H9 (cell line): ENCODE measurements around the gene ETV6. TPM values are rescaled to one million over a fixed set of nuclear protein-coding genes. Genes with fewer than 3 reads are reported as not detected.

Experiments used
- DNase-seq: peaks from one replicate; pipeline ENCODE4 v3.0.0-alpha.2; 2017
- H2AFZ ChIP-seq: one replicate; pipeline ENCODE4 v1.6.1; 2013; ENCODE audit warnings: mild to moderate bottlenecking, low read length, control low read depth, moderate library complexity
- H2AK5ac ChIP-seq: 2 replicates; pipeline ENCODE4 v1.6.1; 2013; ENCODE audit warnings: low read length, control low read depth, mixed read lengths; ENCODE audit not compliant: insufficient read length
- H2BK120ac ChIP-seq: one replicate; pipeline ENCODE4 v1.6.1; 2013; ENCODE audit warnings: low read depth, mild to moderate bottlenecking, low read length, control low read depth, inconsistent platforms; ENCODE audit not compliant: poor library complexity, severe bottlenecking
- H2BK12ac ChIP-seq: 2 replicates; pipeline ENCODE4 v1.6.1; 2013; ENCODE audit warnings: low read length, control low read depth, mixed read lengths, low read depth; ENCODE audit not compliant: insufficient read length
- H2BK15ac ChIP-seq: 2 replicates; pipeline ENCODE4 v1.6.1; 2013; ENCODE audit warnings: low read depth, low read length, control low read depth
- H2BK20ac ChIP-seq: one replicate; pipeline ENCODE4 v1.6.1; 2013; ENCODE audit warnings: low read depth, mild to moderate bottlenecking, low read length, control low read depth, inconsistent platforms; ENCODE audit not compliant: poor library complexity, severe bottlenecking
- H2BK5ac ChIP-seq: 2 replicates; pipeline ENCODE4 v1.6.1; 2013; ENCODE audit warnings: low read length, control low read depth, mixed read lengths; ENCODE audit not compliant: insufficient read length
- H3K14ac ChIP-seq: 2 replicates; pipeline ENCODE4 v1.6.1; 2013; ENCODE audit warnings: low read length, control low read depth; ENCODE audit not compliant: insufficient read depth
- H3K18ac ChIP-seq: 2 replicates; pipeline ENCODE4 v1.6.1; 2013; ENCODE audit warnings: low read depth, mild to moderate bottlenecking, mixed read lengths, low read length, control low read depth; ENCODE audit not compliant: insufficient read length
- H3K23ac ChIP-seq: 2 replicates; pipeline ENCODE4 v1.6.1; 2013; ENCODE audit warnings: low read length, control low read depth, mixed read lengths, low read depth; ENCODE audit not compliant: insufficient read length
- H3K23me2 ChIP-seq: 2 replicates; pipeline ENCODE4 v1.6.1; 2013; ENCODE audit warnings: low read depth, mild to moderate bottlenecking, mixed read lengths, low read length, control low read depth; ENCODE audit not compliant: insufficient read length, poor library complexity, severe bottlenecking
- H3K27ac ChIP-seq: 2 replicates; pipeline ENCODE4 v1.5.1; 2013; ENCODE audit warnings: low read length, control low read depth, mixed read lengths, low read depth; ENCODE audit not compliant: insufficient read length
- H3K27me3 ChIP-seq: 2 replicates; pipeline ENCODE4 v1.6.1; 2013; ENCODE audit warnings: low read length, control low read depth, inconsistent platforms; ENCODE audit not compliant: insufficient read depth
- H3K4ac ChIP-seq: 2 replicates; pipeline ENCODE4 v1.6.1; 2013; ENCODE audit warnings: low read depth, mild to moderate bottlenecking, control low read depth, inconsistent platforms, low read length, moderate library complexity
- H3K4me1 ChIP-seq: 2 replicates; pipeline ENCODE4 v1.6.1; 2013; ENCODE audit warnings: low read length, control low read depth, inconsistent platforms; ENCODE audit not compliant: insufficient read depth
- H3K4me2 ChIP-seq: 2 replicates; pipeline ENCODE4 v1.6.1; 2013; ENCODE audit warnings: low read length, control low read depth, mixed read lengths; ENCODE audit not compliant: insufficient read length, insufficient read depth
- H3K56ac ChIP-seq: 2 replicates; pipeline ENCODE4 v1.6.1; 2013; ENCODE audit warnings: low read depth, mild to moderate bottlenecking, mixed read lengths, low read length, control low read depth; ENCODE audit not compliant: insufficient read length
- H3K79me1 ChIP-seq: 2 replicates; pipeline ENCODE4 v1.6.1; 2013; ENCODE audit warnings: low read depth, mild to moderate bottlenecking, moderate library complexity, low read length, control low read depth, inconsistent platforms; ENCODE audit not compliant: insufficient read depth, poor library complexity, severe bottlenecking
- H3K79me2 ChIP-seq: 2 replicates; pipeline ENCODE4 v1.6.1; 2013; ENCODE audit warnings: low read length, control low read depth, inconsistent platforms; ENCODE audit not compliant: insufficient read depth
- H3K9ac ChIP-seq: 2 replicates; pipeline ENCODE4 v1.6.1; 2013; ENCODE audit warnings: low read length, control low read depth, mixed read lengths; ENCODE audit not compliant: insufficient read length; ENCODE audit errors: extremely low read depth
- H3K9me3 ChIP-seq: one replicate; pipeline ENCODE4 v1.6.1; 2013; ENCODE audit warnings: low read depth, low read length, inconsistent platforms; ENCODE audit not compliant: control insufficient read depth
- H3T11ph ChIP-seq: one replicate; pipeline ENCODE4 v1.6.1; 2013; ENCODE audit warnings: mild to moderate bottlenecking, low read length, control low read depth, inconsistent platforms
- H4K20me1 ChIP-seq: one replicate; pipeline ENCODE4 v1.6.1; 2013; ENCODE audit not compliant: control insufficient read depth, insufficient read length, insufficient read depth
- H4K5ac ChIP-seq: 2 replicates; pipeline ENCODE4 v1.6.1; 2013; ENCODE audit warnings: low read depth, mild to moderate bottlenecking, mixed read lengths, low read length, control low read depth; ENCODE audit not compliant: insufficient read length
- H4K8ac ChIP-seq: replicated peaks from 2 replicates; pipeline ENCODE4 v1.6.1; 2013; ENCODE audit warnings: low read length, control low read depth, mixed read lengths, low read depth; ENCODE audit not compliant: insufficient read length
- H4K91ac ChIP-seq: 2 replicates; pipeline ENCODE4 v1.6.1; 2013; ENCODE audit warnings: low read depth, mild to moderate bottlenecking, moderate library complexity, mixed read lengths, low read length, control low read depth; ENCODE audit not compliant: insufficient read length
- H3K27ac Mint-ChIP-seq, 3 experiments: 2 replicates in 2 of 3; 3 replicates in 1 of 3; pipeline ENCODE4 v1.8.0; 2020 to 2021; ENCODE audit warnings: mixed read lengths in 3 of 3, mild to moderate bottlenecking in 1 of 3, moderate library complexity in 1 of 3
- H3K27me3 Mint-ChIP-seq: 2 replicates; pipeline ENCODE4 v1.8.0; 2021; ENCODE audit warnings: low read depth, mild to moderate bottlenecking, moderate library complexity, mixed read lengths
- H3K36me3 Mint-ChIP-seq, 3 experiments: 2 replicates in 2 of 3; 3 replicates in 1 of 3; pipeline ENCODE4 v1.8.0; 2020 to 2021; ENCODE audit warnings: low read depth in 3 of 3, mixed read lengths in 3 of 3; ENCODE audit not compliant: insufficient read depth in 1 of 3
- H3K4me1 Mint-ChIP-seq, 2 experiments: 2 replicates each; pipeline ENCODE4 v1.8.0; 2020; ENCODE audit warnings: mixed read lengths in 2 of 2
- H3K4me3 Mint-ChIP-seq, 2 experiments: 2 replicates in 1 of 2; 3 replicates in 1 of 2; pipeline ENCODE4 v1.8.0; 2020 to 2021; ENCODE audit warnings: mild to moderate bottlenecking in 2 of 2, mixed read lengths in 2 of 2, moderate library complexity in 1 of 2
- H3K9me3 Mint-ChIP-seq, 2 experiments: 2 replicates in 1 of 2; 3 replicates in 1 of 2; pipeline ENCODE4 v1.8.0; 2020; ENCODE audit warnings: mild to moderate bottlenecking in 2 of 2, mixed read lengths in 2 of 2, moderate library complexity in 1 of 2
- CTCF ChIP-seq: fragments of 200-600 bp; sonication (generic); conservative IDR thresholded peaks from 3 replicates; pipeline ENCODE4 v1.8.0; 2021; ENCODE audit warnings: antibody characterized with exemption, mild to moderate bottlenecking
- WGBS: extraction: QIAGEN DNeasy Blood & Tissue Kit; methylation state at CpG from one replicate; pipeline ENCODE4 v1.1.7; 2013; ENCODE audit warnings: missing lambda C conversion rate, low lambda C conversion rate, mixed read lengths; ENCODE audit not compliant: insufficient read length; ENCODE audit errors: extremely low coverage; 5-methylcytosine and 5-hydroxymethylcytosine counted together
- total RNA-seq: library from RNA; stranded (reverse); gene quantifications from 2 replicates; pipeline ENCODE4 v1.2.1, GENCODE V29; 2021

Gene ETV6
- total RNA-seq, 1 experiment from 2014 or later = 28.7 TPM

GRCh38 chr12:11758510-11759493 is 109.3 kb downstream of the ETV6 start:
- no peak overlapping the region for H3K9ac ChIP-seq
- no peak overlapping the region for H3K56ac ChIP-seq
- H3K79me2 ChIP-seq = no peaks in the 10 kb centered on the region
- no peaks in the 10 kb centered on the region for H3K79me1 ChIP-seq
- H3K4ac ChIP-seq = no peak overlapping the region
- H2AFZ ChIP-seq = no peak overlapping the region
- no peaks in the 10 kb centered on the region for H3K9me3 ChIP-seq
- no peak overlapping the region for H3K4me2 ChIP-seq
- H3K36me3 Mint-ChIP-seq = peaks cover 0 to 2% (median under 1%) of the 10 kb centered on the region in 3 experiments; a peak in 1 of 7 replicates
- no peak overlapping the region for H2BK20ac ChIP-seq
- H3K9me3 Mint-ChIP-seq = no peaks in the 10 kb centered on the region
- no peak overlapping the region for H2AK5ac ChIP-seq
- H3K27ac ChIP-seq = no peak overlapping the region
- no peak overlapping the region for H2BK12ac ChIP-seq
- H4K5ac ChIP-seq = no peak overlapping the region
- H3K4me1 ChIP-seq = peaks cover 6% of the 10 kb centered on the region
- no peak overlapping the region for H3K23ac ChIP-seq
- TF ChIP-seq CTCF = no peak
- H3K23me2 ChIP-seq = no peaks in the 10 kb centered on the region
- no peak overlapping the region for H4K8ac ChIP-seq
- DNase-seq = no peak
- no peak overlapping the region for H3K14ac ChIP-seq
- H4K20me1 ChIP-seq = no peaks in the 10 kb centered on the region
- no peak overlapping the region for H3T11ph ChIP-seq
- no peaks in the 10 kb centered on the region for H3K27me3 Mint-ChIP-seq
- H2BK15ac ChIP-seq = no peak overlapping the region
- H3K4me1 Mint-ChIP-seq = peaks cover 30 to 43% of the 10 kb centered on the region in 2 experiments
- no peak overlapping the region for H3K4me3 Mint-ChIP-seq
- no peak overlapping the region for H2BK5ac ChIP-seq
- peak overlapping the region; percentile 5 to 81 (median 42); a peak in 4 of 7 replicates for H3K27ac Mint-ChIP-seq
- H2BK120ac ChIP-seq = no peak overlapping the region
- H4K91ac ChIP-seq = no peak overlapping the region
- no peaks in the 10 kb centered on the region for H3K27me3 ChIP-seq
- no CpG with 5 or more reads among the region's 14 CpGs for WGBS
- H3K18ac ChIP-seq = no peak overlapping the region
